ENCODE data around the gene RGS6.
A peak's percentile ranks its signal among the peaks of the same experiment; 100 is the strongest.

Gene RGS6

GRCh38 chr14:72499746-72500145 lies 567.5 kb downstream of the RGS6 start:
- DNase-seq (ENCODE audit: low read depth in 2 of 2), result no peak

- no peak for DNase-seq (ENCODE audit: low read depth in 2 of 2)
These were observed 568.1 kb downstream of the RGS6 start for GRCh38 chr14:72500234-72500838.

- no peak for DNase-seq (ENCODE audit: low read depth in 2 of 2)
These were observed 569.2 kb downstream of the RGS6 start for GRCh38 chr14:72501439-72501838.

GRCh38 chr14:72503271-72503670 lies 571.0 kb downstream of the RGS6 start:
- no peak for DNase-seq (ENCODE audit: low read depth in 2 of 2)

GRCh38 chr14:72503696-72504368 lies 571.6 kb downstream of the RGS6 start:
- DNase-seq (ENCODE audit: low read depth in 2 of 2), result no peak

GRCh38 chr14:72510566-72510965 lies 578.3 kb downstream of the RGS6 start:
- DNase-seq (ENCODE audit: low read depth in 2 of 2), result no peak

GRCh38 chr14:72512281-72512680 lies 580.1 kb downstream of the RGS6 start:
- DNase-seq (ENCODE audit: low read depth in 2 of 2), result no peak

GRCh38 chr14:72512925-72513324 lies 580.7 kb downstream of the RGS6 start:
- DNase-seq (ENCODE audit: low read depth in 2 of 2), result no peak

GRCh38 chr14:72513346-72513745 lies 581.1 kb downstream of the RGS6 start:
- no peak for DNase-seq (ENCODE audit: low read depth in 2 of 2)

GRCh38 chr14:72513965-72514659 lies 581.9 kb downstream of the RGS6 start:
- DNase-seq (ENCODE audit: low read depth in 2 of 2), result no peak

GRCh38 chr14:72514660-72515025 lies 582.4 kb downstream of the RGS6 start:
- DNase-seq (ENCODE audit: low read depth in 2 of 2), result no peak

- no peak for DNase-seq (ENCODE audit: low read depth in 2 of 2)
These were observed 583.8 kb downstream of the RGS6 start for GRCh38 chr14:72515779-72516770.

- peak; percentile 49 to 63 for DNase-seq (ENCODE audit: low read depth in 2 of 2)
These were observed 584.9 kb downstream of the RGS6 start for GRCh38 chr14:72516936-72517700.

GRCh38 chr14:72517736-72518135 lies 585.5 kb downstream of the RGS6 start:
- no peak for DNase-seq (ENCODE audit: low read depth in 2 of 2)

- peak in 1 of 2 experiments; percentile 8 for DNase-seq (ENCODE audit: low read depth in 2 of 2)
These were observed 586.7 kb downstream of the RGS6 start for GRCh38 chr14:72518809-72519377.

GRCh38 chr14:72519543-72519942 lies 587.3 kb downstream of the RGS6 start:
- no peak for DNase-seq (ENCODE audit: low read depth in 2 of 2)

GRCh38 chr14:72521045-72521444 lies 588.8 kb downstream of the RGS6 start:
- no peak for DNase-seq (ENCODE audit: low read depth in 2 of 2)

GRCh38 chr14:72521968-72522741 lies 589.9 kb downstream of the RGS6 start:
- no peak for DNase-seq (ENCODE audit: low read depth in 2 of 2)

- DNase-seq (ENCODE audit: low read depth in 2 of 2), result no peak
These were observed 590.6 kb downstream of the RGS6 start for GRCh38 chr14:72522847-72523246.
